ENCODE data around the gene TMEM37. TPM values are rescaled to one million over a fixed set of nuclear protein-coding genes. Genes with fewer than 3 reads are reported as not detected.

TMEM37 gene
- total and polyA plus RNA-seq, 4 donors: 17.6 to 125 (median 37.4) TPM

- H3K27me3 ChIP-seq (ENCODE audit: control insufficient read depth in 4 of 4, insufficient read depth in 4 of 4, low read length in 3 of 4): no peaks in the 10 kb centered on the region
- H3K36me3 ChIP-seq (ENCODE audit: control insufficient read depth in 4 of 4, insufficient read depth in 3 of 4, low read depth in 1 of 4, low read length in 3 of 4): no peaks in the 10 kb centered on the region
- no peak for DNase-seq (ENCODE audit: low spot score)
- no peak for TF ChIP-seq EGR1 (IDR thresholded peaks at IDR 0.05; ENCODE audit: low read depth in 2 of 2)
- TF ChIP-seq YY1 (IDR thresholded peaks at IDR 0.05): no peak
- TF ChIP-seq RAD21 (IDR thresholded peaks at IDR 0.05): no peak
- TF ChIP-seq, protein P1, sequence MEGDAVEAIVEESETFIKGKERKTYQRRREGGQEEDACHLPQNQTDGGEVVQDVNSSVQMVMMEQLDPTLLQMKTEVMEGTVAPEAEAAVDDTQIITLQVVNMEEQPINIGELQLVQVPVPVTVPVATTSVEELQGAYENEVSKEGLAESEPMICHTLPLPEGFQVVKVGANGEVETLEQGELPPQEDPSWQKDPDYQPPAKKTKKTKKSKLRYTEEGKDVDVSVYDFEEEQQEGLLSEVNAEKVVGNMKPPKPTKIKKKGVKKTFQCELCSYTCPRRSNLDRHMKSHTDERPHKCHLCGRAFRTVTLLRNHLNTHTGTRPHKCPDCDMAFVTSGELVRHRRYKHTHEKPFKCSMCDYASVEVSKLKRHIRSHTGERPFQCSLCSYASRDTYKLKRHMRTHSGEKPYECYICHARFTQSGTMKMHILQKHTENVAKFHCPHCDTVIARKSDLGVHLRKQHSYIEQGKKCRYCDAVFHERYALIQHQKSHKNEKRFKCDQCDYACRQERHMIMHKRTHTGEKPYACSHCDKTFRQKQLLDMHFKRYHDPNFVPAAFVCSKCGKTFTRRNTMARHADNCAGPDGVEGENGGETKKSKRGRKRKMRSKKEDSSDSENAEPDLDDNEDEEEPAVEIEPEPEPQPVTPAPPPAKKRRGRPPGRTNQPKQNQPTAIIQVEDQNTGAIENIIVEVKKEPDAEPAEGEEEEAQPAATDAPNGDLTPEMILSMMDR (IDR thresholded peaks at IDR 0.05; ENCODE audit: low read depth, low read length, missing input control): no peak
- TF ChIP-seq TAF1 (conservative IDR thresholded peaks at IDR 0.05): no peak
- TF ChIP-seq FOXA1 (IDR thresholded peaks at IDR 0.05): no peak
- H3K9ac ChIP-seq (ENCODE audit: low read depth in 1 of 2, low read length in 2 of 2): no peak overlapping the region
- no peaks in the 10 kb centered on the region for H3K9me3 ChIP-seq (ENCODE audit: control insufficient read depth in 4 of 4, low read length in 3 of 4)
- no peak overlapping the region for H3K4me3 ChIP-seq (ENCODE audit: low read depth in 1 of 3, low read length in 3 of 3)
- H3K4me1 ChIP-seq (ENCODE audit: control insufficient read depth in 4 of 4, insufficient read depth in 4 of 4, low read length in 3 of 4): no peaks in the 10 kb centered on the region
- no peak overlapping the region for H3K27ac ChIP-seq (ENCODE audit: low read depth in 1 of 2, low read length in 2 of 2)
- WGBS: 87% methylated on average over 9 of the region's 9 CpGs
Measured at GRCh38 chr2:119451336-119452050, 19.8 kb downstream of the TMEM37 start.

DNA sequence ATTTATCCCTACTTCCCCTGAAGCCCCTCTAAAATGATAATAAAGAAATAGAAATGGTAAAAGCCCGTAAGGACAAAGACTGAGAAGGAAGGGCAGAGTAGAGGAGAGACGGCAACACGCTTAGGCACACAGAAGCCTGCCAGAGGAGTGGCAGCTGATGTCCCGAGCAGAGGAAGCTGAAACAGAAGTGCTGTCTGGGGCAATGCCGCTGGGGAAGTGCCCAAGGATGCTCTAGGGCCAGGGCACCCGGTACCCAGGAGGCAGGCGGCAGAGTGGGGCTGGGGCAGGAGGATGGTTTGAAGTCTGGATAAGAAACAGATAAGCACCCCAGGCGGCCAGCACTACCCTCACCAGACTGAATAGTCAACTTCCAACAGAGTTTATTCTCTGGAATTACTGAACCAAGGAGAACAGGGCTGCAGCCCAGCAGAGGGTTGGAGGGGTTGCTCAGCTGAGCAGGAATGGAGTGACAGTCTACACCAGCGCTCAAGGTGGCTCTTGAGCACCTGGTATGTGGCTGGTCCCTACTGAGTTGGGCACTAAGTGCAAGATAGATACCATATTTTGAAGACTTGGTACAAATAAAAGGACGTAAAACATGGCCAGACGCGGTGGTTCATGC, 22.4 kb downstream of the TMEM37 start:
- 67% methylated on average over 12 of the region's 12 CpGs for WGBS
- Histone ChIP-seq H3K36me3 (ENCODE audit: control insufficient read depth in 4 of 4, insufficient read depth in 3 of 4, low read depth in 1 of 4, low read length in 3 of 4) (no peaks in the 10 kb centered on the region), H3K27ac (ENCODE audit: low read depth in 1 of 2, low read length in 2 of 2) (no peak overlapping the region)

More for the DNA sequence above, 22.4 kb downstream of the TMEM37 start:
- H3K9me3 ChIP-seq (ENCODE audit: control insufficient read depth in 4 of 4, low read length in 3 of 4): no peaks in the 10 kb centered on the region
- no peaks in the 10 kb centered on the region for H3K4me1 ChIP-seq (ENCODE audit: control insufficient read depth in 4 of 4, insufficient read depth in 4 of 4, low read length in 3 of 4)
- no peaks in the 10 kb centered on the region for H3K27me3 ChIP-seq (ENCODE audit: control insufficient read depth in 4 of 4, insufficient read depth in 4 of 4, low read length in 3 of 4)
- DNase-seq (ENCODE audit: low spot score): no peak
- no peak overlapping the region for H3K4me3 ChIP-seq (ENCODE audit: low read depth in 1 of 3, low read length in 3 of 3)
- TF ChIP-seq JUND (IDR thresholded peaks at IDR 0.05) (no peak), TAF1 (conservative IDR thresholded peaks at IDR 0.05) (no peak), REST (IDR thresholded peaks at IDR 0.05) (no peak), MAX (IDR thresholded peaks at IDR 0.05) (no peak), HNF4G (IDR thresholded peaks at IDR 0.05) (no peak), EGR1 (IDR thresholded peaks at IDR 0.05; ENCODE audit: low read depth in 2 of 2) (no peak), HNF4A (conservative IDR thresholded peaks at IDR 0.05) (no peak)
- TF ChIP-seq, protein P2, sequence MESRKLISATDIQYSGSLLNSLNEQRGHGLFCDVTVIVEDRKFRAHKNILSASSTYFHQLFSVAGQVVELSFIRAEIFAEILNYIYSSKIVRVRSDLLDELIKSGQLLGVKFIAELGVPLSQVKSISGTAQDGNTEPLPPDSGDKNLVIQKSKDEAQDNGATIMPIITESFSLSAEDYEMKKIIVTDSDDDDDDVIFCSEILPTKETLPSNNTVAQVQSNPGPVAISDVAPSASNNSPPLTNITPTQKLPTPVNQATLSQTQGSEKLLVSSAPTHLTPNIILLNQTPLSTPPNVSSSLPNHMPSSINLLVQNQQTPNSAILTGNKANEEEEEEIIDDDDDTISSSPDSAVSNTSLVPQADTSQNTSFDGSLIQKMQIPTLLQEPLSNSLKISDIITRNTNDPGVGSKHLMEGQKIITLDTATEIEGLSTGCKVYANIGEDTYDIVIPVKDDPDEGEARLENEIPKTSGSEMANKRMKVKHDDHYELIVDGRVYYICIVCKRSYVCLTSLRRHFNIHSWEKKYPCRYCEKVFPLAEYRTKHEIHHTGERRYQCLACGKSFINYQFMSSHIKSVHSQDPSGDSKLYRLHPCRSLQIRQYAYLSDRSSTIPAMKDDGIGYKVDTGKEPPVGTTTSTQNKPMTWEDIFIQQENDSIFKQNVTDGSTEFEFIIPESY (IDR thresholded peaks at IDR 0.05): no peak
- TF ChIP-seq, protein P3, sequence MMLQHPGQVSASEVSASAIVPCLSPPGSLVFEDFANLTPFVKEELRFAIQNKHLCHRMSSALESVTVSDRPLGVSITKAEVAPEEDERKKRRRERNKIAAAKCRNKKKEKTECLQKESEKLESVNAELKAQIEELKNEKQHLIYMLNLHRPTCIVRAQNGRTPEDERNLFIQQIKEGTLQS (IDR thresholded peaks at IDR 0.05): no peak
- no peak overlapping the region for H3K9ac ChIP-seq (ENCODE audit: low read depth in 1 of 2, low read length in 2 of 2)

Data from liver (tissue), 9 donors.